ENCODE results near the gene ESPN.

DNA sequence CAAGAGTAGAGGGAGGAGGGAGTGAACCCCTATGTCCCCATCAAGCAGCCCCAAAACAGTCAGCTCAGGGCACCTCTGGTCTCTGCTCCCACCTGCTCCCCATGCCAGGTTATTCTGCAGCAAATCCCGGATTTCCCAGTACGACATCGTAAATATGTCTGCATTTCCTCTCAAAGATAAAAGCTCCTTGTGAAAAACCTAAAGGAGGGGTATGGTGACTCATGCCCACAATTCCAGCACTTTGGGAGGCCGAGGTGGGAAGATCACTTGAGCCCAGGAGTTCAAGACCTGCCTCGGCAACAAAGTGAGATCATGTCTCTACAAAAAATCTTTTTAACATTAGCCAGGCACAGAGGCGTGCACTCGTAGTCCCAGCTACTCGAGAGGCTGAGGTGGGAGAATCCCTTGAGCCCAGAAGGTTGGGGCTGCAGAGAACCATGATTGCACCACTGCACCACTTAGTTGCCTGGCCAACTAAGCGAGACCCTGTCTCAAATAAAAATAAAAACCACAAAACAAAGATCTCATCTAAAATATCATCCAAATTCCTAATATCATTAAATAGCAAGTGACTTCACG, 38.1 kb upstream of the ESPN start:
- TF ChIP-seq KLF17 (tag by site-specific recombination; IDR thresholded peaks at IDR 0.05): peak; percentile 82; the same call in 1 of the 2 replicates
- no peak for TF ChIP-seq ZNF23 (tag by site-specific recombination; IDR thresholded peaks at IDR 0.05; ENCODE audit: borderline replicate concordance)
- TF ChIP-seq ZNF350 (tag by site-specific recombination; IDR thresholded peaks at IDR 0.05): no peak
- no peak for TF ChIP-seq ZNF140 (tag by site-specific recombination; IDR thresholded peaks at IDR 0.05)
- no peak for TF ChIP-seq ZNF223 (tag by site-specific recombination; IDR thresholded peaks at IDR 0.05)
- TF ChIP-seq, protein P1, sequence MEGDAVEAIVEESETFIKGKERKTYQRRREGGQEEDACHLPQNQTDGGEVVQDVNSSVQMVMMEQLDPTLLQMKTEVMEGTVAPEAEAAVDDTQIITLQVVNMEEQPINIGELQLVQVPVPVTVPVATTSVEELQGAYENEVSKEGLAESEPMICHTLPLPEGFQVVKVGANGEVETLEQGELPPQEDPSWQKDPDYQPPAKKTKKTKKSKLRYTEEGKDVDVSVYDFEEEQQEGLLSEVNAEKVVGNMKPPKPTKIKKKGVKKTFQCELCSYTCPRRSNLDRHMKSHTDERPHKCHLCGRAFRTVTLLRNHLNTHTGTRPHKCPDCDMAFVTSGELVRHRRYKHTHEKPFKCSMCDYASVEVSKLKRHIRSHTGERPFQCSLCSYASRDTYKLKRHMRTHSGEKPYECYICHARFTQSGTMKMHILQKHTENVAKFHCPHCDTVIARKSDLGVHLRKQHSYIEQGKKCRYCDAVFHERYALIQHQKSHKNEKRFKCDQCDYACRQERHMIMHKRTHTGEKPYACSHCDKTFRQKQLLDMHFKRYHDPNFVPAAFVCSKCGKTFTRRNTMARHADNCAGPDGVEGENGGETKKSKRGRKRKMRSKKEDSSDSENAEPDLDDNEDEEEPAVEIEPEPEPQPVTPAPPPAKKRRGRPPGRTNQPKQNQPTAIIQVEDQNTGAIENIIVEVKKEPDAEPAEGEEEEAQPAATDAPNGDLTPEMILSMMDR (tag by site-specific recombination; IDR thresholded peaks at IDR 0.05): no peak
- TF ChIP-seq ZNF362 (tag by site-specific recombination; IDR thresholded peaks at IDR 0.05): no peak
- no peak for TF ChIP-seq MZF1 (tag by site-specific recombination; IDR thresholded peaks at IDR 0.05; ENCODE audit: borderline replicate concordance)
- TF ChIP-seq ZEB2 (tag by site-specific recombination; IDR thresholded peaks at IDR 0.05): no peak
- TF ChIP-seq ZNF571 (tag by site-specific recombination; IDR thresholded peaks at IDR 0.05): no peak
- TF ChIP-seq, protein P2, sequence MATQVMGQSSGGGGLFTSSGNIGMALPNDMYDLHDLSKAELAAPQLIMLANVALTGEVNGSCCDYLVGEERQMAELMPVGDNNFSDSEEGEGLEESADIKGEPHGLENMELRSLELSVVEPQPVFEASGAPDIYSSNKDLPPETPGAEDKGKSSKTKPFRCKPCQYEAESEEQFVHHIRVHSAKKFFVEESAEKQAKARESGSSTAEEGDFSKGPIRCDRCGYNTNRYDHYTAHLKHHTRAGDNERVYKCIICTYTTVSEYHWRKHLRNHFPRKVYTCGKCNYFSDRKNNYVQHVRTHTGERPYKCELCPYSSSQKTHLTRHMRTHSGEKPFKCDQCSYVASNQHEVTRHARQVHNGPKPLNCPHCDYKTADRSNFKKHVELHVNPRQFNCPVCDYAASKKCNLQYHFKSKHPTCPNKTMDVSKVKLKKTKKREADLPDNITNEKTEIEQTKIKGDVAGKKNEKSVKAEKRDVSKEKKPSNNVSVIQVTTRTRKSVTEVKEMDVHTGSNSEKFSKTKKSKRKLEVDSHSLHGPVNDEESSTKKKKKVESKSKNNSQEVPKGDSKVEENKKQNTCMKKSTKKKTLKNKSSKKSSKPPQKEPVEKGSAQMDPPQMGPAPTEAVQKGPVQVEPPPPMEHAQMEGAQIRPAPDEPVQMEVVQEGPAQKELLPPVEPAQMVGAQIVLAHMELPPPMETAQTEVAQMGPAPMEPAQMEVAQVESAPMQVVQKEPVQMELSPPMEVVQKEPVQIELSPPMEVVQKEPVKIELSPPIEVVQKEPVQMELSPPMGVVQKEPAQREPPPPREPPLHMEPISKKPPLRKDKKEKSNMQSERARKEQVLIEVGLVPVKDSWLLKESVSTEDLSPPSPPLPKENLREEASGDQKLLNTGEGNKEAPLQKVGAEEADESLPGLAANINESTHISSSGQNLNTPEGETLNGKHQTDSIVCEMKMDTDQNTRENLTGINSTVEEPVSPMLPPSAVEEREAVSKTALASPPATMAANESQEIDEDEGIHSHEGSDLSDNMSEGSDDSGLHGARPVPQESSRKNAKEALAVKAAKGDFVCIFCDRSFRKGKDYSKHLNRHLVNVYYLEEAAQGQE (tag by site-specific recombination; IDR thresholded peaks at IDR 0.05): no peak
- TF ChIP-seq ZNF121 (tag by site-specific recombination; IDR thresholded peaks at IDR 0.05): peak; percentile 52; the same call in 1 of the 2 replicates
